SK-N-SH (cell line): Measurements from ENCODE around the gene TMCC2. TPM values are rescaled to one million over a fixed set of nuclear protein-coding genes. Genes with fewer than 3 reads are reported as not detected.
"Not testable (repeated sequence)": the region's sequence is repeated elsewhere in the genome, so short reads cannot be mapped to it uniquely, and the experiment has no call there.

Experiments
- CTCF ChIA-PET: fragments of 300-600, 350-600 bp; formaldehyde crosslinking; extraction: SDS; loops from one replicate; lab custom pipeline; 2021; lab: Yijun Ruan, JAX
- POLR2A ChIA-PET: fragments of 350-600 bp; sonication (Branson Sonifier 250); formaldehyde crosslinking; extraction: SDS; loops from one replicate; lab custom pipeline; 2020; ENCODE audit warnings: antibody characterized with exemption, inconsistent platforms; lab: Yijun Ruan, JAX
- DNase-seq: peaks from one replicate; pipeline ENCODE4 v3.0.0; 2012
- H2AFZ ChIP-seq: fragments of 200-600 bp; sonication (generic); 2 replicates; pipeline ENCODE4 v1.8.1; 2016; ENCODE audit warnings: antibody characterized with exemption, mild to moderate bottlenecking, low read depth
- H3F3A ChIP-seq: fragments of 200-600 bp; sonication (generic); replicated peaks from 2 replicates; pipeline ENCODE3; 2016; ENCODE audit warnings: antibody characterized with exemption, mild to moderate bottlenecking; ENCODE audit not compliant: insufficient read depth
- H3K27ac ChIP-seq, 2 experiments: fragments of 200-500 bp in 1 of 2; fragments of 200-600 bp in 1 of 2; sonication (Bioruptor generic) in 1 of 2; sonication (generic), shearing (Covaris generic) in 1 of 2; 2 replicates each; pipeline versions ENCODE4 v1.5.1 to v1.6.1; 2014 to 2016; ENCODE audit warnings: low read depth in 2 of 2, inconsistent platforms in 1 of 2, low read length in 1 of 2, mild to moderate bottlenecking in 1 of 2, mixed read lengths in 1 of 2
- H3K27me3 ChIP-seq: fragments of 200-600 bp; sonication (generic), shearing (Covaris generic); 2 replicates; pipeline ENCODE4 v1.6.1; 2016; ENCODE audit warnings: mixed run types; ENCODE audit not compliant: insufficient read depth
- H3K36me3 ChIP-seq, 2 experiments: fragments of 200-500 bp in 1 of 2; fragments of 200-600 bp in 1 of 2; sonication (Bioruptor generic) in 1 of 2; sonication (generic) in 1 of 2; replicated peaks in 1 of 2; 2 replicates each; pipeline versions ENCODE3 to v1.5.1; 2014 to 2016; ENCODE audit warnings: low read length in 1 of 2, mild to moderate bottlenecking in 1 of 2; ENCODE audit not compliant: insufficient read depth in 2 of 2, control insufficient read depth in 1 of 2
- H3K4me1 ChIP-seq, 2 experiments: fragments of 200-500 bp in 1 of 2; fragments of 200-600 bp in 1 of 2; sonication (Bioruptor generic) in 1 of 2; sonication (generic), shearing (Covaris generic) in 1 of 2; 2 replicates each; pipeline versions ENCODE4 v1.5.1 to v1.6.1; 2014 to 2016; ENCODE audit warnings: low read depth in 1 of 2, low read length in 1 of 2, mixed run types in 1 of 2; ENCODE audit not compliant: insufficient read depth in 2 of 2, control insufficient read depth in 1 of 2
- H3K4me2 ChIP-seq: fragments of 200-600 bp; sonication (generic), shearing (Covaris generic); 2 replicates; pipeline ENCODE4 v1.6.1; 2017; ENCODE audit warnings: mixed run types
- H3K4me3 ChIP-seq, 2 experiments: fragments of 200-500 bp in 1 of 2; fragments of 200-600 bp in 1 of 2; sonication (Bioruptor generic) in 1 of 2; sonication (generic), shearing (Covaris generic) in 1 of 2; 2 replicates each; pipeline versions ENCODE4 v1.5.1 to v1.8.1; 2014 to 2016; ENCODE audit warnings: low read depth in 2 of 2, inconsistent platforms in 1 of 2, low read length in 1 of 2, mild to moderate bottlenecking in 1 of 2, mixed read lengths in 1 of 2, moderate library complexity in 1 of 2
- H3K79me2 ChIP-seq: fragments of 200-600 bp; sonication (generic); 2 replicates; pipeline ENCODE4 v1.8.1; 2017; ENCODE audit warnings: mild to moderate bottlenecking; ENCODE audit not compliant: insufficient read depth
- H3K9ac ChIP-seq: fragments of 200-600 bp; sonication (generic); 2 replicates; pipeline ENCODE4 v1.6.1; 2017; ENCODE audit warnings: mixed run types
- H3K9me2 ChIP-seq: fragments of 200-600 bp; sonication (generic); 2 replicates; pipeline ENCODE4 v1.6.1; 2017; ENCODE audit warnings: mixed run types
- H3K9me3 ChIP-seq: fragments of 200-600 bp; sonication (generic); 2 replicates; pipeline ENCODE4 v1.6.1; 2017; ENCODE audit warnings: mixed run types, mild to moderate bottlenecking, moderate library complexity
- H4K20me1 ChIP-seq: fragments of 200-600 bp; sonication (generic); 2 replicates; pipeline ENCODE4 v1.6.1; 2017; ENCODE audit warnings: mild to moderate bottlenecking, mixed run types; ENCODE audit not compliant: insufficient read depth
- ELF1 ChIP-seq: IDR thresholded peaks from 2 replicates; pipeline ENCODE4 v1.4.0; 2012
- EP300 ChIP-seq, 2 experiments: IDR thresholded peaks; 2 replicates each; pipeline versions ENCODE4 v1.4.0 to v1.6.1; 2012; ENCODE audit warnings: borderline replicate concordance in 1 of 2, low read depth in 1 of 2, low read length in 1 of 2
- EZH2phosphoT487 ChIP-seq: fragments of 200-600 bp; sonication (generic); IDR thresholded peaks from 2 replicates; pipeline ENCODE4 v1.6.1; 2017; ENCODE audit warnings: low read depth, mixed run types, mild to moderate bottlenecking, antibody characterized with exemption, moderate library complexity, borderline replicate concordance
- FOXJ3 ChIP-seq: sonication (generic); formaldehyde crosslinking; IDR thresholded peaks from 2 replicates; pipeline ENCODE4 v1.5.1; 2020; ENCODE audit warnings: mild to moderate bottlenecking, missing genetic modification reagents
- JUND ChIP-seq: IDR thresholded peaks from 2 replicates; pipeline ENCODE4 v1.4.0; 2012
- RFX5 ChIP-seq: IDR thresholded peaks from 2 replicates; pipeline ENCODE4 v1.6.1; 2012; ENCODE audit warnings: mild to moderate bottlenecking, improper control_type of control experiment, low read length
- RXRA ChIP-seq: IDR thresholded peaks from 2 replicates; pipeline ENCODE4 v1.4.0; 2012; ENCODE audit warnings: low read depth, mild to moderate bottlenecking, borderline replicate concordance
- SIN3A ChIP-seq: IDR thresholded peaks from 2 replicates; pipeline ENCODE4 v1.6.1; 2012; ENCODE audit warnings: low read depth, mild to moderate bottlenecking, low read length, moderate library complexity, borderline replicate concordance
- WGBS: methylation state at CpG from one replicate; pipeline ENCODE4 v1.1.6; 2017; ENCODE audit warnings: low lambda C conversion rate; 5-methylcytosine and 5-hydroxymethylcytosine counted together
- polyA plus RNA-seq, 3 experiments: library from polyadenylated mRNA; depleted of rRNA; stranded (reverse); fragments of >200 nt; gene quantifications; 2 replicates each; pipeline ENCODE4 v1.2.3, GENCODE V29; 2012
- TF ChIP-seq, protein P1 (sequence below): IDR thresholded peaks from 2 replicates; pipeline ENCODE4 v1.6.1; 2012; ENCODE audit warnings: mild to moderate bottlenecking, low read depth, low read length, moderate library complexity
- TF ChIP-seq, protein P2 (sequence below): IDR thresholded peaks from 2 replicates; pipeline ENCODE4; 2012
- TF ChIP-seq, protein P3 (sequence below): IDR thresholded peaks from 2 replicates; pipeline ENCODE4 v1.4.0; 2012; ENCODE audit warnings: low read depth
- TF ChIP-seq, protein P4 (sequence below): fragments of 150-350 bp; IDR thresholded peaks from 2 replicates; pipeline ENCODE4 v1.6.1; 2017; ENCODE audit warnings: antibody characterized with exemption, low read length, low read depth, borderline replicate concordance

Gene TMCC2
- polyA plus RNA-seq, 1 of the 3 experiments (the other 2 are of a cell fraction) = 6.0 TPM

DNA sequence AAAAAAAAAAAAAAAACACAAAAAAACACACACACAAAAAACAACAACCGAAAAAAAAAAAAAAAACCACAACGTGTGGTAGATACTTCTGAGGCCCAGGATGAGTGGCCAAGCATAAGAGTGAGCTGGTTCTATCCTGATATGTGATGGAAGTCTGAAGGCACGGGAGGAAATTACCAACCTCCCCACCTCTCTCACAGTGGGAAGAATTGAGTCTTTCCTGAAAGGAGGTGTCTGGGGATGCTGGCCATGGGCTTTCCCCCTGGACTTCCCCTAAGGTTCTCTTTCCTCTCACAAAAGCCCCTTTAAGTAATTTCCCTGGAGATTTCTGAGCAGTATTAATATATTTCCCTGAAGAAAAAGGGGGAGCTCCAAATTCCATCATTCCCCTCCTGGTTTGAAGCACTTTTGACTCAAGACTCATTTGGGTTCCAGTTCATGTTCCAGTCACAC lies 5.2 kb downstream of the TMCC2 start:
- Histone ChIP-seq H3K36me3 (no peaks in the 10 kb centered on the region), H2AFZ (no peak overlapping the region), H4K20me1 (peaks cover 3% of the 10 kb centered on the region; the same call in 1 of the 2 replicates), H3K9me2 (no peaks in the 10 kb centered on the region), H3K27me3 (no peaks in the 10 kb centered on the region), H3K4me2 (no peak overlapping the region), H3K4me1 (peaks cover 4 to 13% of the 10 kb centered on the region in 2 experiments; a peak in 1 of 4 replicates), H3F3A (peaks cover 4% of the 10 kb centered on the region), H3K4me3 (no peak overlapping the region), H3K9me3 (no peaks in the 10 kb centered on the region), H3K9ac (no peak overlapping the region), H3K79me2 (no peaks in the 10 kb centered on the region), H3K27ac (no peak overlapping the region)
- ChIA-PET POLR2A (no interaction called here), CTCF (interaction anchor here (1.2 kb wide), 1 partner anchor 23 kb away, joined by 7 read pairs; no protein-coding TSS in a partner anchor)
- no peak for DNase-seq
- TF ChIP-seq RFX5 = no peak
- TF ChIP-seq JUND = no peak
- no peak for TF ChIP-seq EP300 (IDR thresholded peaks at IDR 0.05; ENCODE audit: borderline replicate concordance in 1 of 2, low read depth in 1 of 2, low read length in 1 of 2)
- TF ChIP-seq, protein P1, sequence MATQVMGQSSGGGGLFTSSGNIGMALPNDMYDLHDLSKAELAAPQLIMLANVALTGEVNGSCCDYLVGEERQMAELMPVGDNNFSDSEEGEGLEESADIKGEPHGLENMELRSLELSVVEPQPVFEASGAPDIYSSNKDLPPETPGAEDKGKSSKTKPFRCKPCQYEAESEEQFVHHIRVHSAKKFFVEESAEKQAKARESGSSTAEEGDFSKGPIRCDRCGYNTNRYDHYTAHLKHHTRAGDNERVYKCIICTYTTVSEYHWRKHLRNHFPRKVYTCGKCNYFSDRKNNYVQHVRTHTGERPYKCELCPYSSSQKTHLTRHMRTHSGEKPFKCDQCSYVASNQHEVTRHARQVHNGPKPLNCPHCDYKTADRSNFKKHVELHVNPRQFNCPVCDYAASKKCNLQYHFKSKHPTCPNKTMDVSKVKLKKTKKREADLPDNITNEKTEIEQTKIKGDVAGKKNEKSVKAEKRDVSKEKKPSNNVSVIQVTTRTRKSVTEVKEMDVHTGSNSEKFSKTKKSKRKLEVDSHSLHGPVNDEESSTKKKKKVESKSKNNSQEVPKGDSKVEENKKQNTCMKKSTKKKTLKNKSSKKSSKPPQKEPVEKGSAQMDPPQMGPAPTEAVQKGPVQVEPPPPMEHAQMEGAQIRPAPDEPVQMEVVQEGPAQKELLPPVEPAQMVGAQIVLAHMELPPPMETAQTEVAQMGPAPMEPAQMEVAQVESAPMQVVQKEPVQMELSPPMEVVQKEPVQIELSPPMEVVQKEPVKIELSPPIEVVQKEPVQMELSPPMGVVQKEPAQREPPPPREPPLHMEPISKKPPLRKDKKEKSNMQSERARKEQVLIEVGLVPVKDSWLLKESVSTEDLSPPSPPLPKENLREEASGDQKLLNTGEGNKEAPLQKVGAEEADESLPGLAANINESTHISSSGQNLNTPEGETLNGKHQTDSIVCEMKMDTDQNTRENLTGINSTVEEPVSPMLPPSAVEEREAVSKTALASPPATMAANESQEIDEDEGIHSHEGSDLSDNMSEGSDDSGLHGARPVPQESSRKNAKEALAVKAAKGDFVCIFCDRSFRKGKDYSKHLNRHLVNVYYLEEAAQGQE = no peak
- TF ChIP-seq, protein P2, sequence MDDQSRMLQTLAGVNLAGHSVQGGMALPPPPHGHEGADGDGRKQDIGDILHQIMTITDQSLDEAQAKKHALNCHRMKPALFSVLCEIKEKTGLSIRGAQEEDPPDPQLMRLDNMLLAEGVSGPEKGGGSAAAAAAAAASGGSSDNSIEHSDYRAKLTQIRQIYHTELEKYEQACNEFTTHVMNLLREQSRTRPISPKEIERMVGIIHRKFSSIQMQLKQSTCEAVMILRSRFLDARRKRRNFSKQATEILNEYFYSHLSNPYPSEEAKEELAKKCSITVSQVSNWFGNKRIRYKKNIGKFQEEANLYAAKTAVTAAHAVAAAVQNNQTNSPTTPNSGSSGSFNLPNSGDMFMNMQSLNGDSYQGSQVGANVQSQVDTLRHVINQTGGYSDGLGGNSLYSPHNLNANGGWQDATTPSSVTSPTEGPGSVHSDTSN = no peak
- 83% methylated on average over 3 of the region's 3 CpGs for WGBS

DNA sequence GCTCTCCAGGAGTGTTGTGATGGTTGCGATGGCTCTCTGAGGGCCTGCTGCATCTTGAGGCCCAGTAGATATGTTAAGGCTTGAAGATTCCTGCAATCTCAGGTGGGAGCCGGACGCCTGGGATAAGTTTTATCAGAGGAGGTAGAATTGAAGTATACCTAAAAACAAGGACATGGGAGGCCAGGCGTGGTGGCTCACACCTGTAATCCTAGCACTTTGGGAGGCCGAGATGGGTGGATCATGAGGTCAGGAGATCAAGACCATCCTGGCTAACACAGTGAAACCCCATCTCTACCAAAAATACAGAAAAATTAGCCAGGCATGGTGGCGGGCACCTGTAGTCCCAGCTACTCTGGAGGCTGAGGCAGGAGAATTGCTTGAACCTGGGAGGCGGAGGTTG lies 6.2 kb downstream of the TMCC2 start:
- H3K4me2 ChIP-seq, H3K36me3 ChIP-seq, H3K27me3 ChIP-seq, H3K79me2 ChIP-seq, H3K9me3 ChIP-seq, H4K20me1 ChIP-seq, H3K9me2 ChIP-seq, H3K9ac ChIP-seq, H2AFZ ChIP-seq, POLR2A ChIA-PET, H3K27ac ChIP-seq, DNase-seq, H3F3A ChIP-seq, H3K4me1 ChIP-seq, H3K4me3 ChIP-seq: not testable (repeated sequence)
- WGBS = 94% methylated on average over 7 of the region's 7 CpGs
- CTCF ChIA-PET = interaction anchor here (1.5 to 3.1 kb wide), 3 partner anchors 22 to 245 kb away, joined by 3 to 10 read pairs (median 7); no protein-coding TSS in a partner anchor

DNA sequence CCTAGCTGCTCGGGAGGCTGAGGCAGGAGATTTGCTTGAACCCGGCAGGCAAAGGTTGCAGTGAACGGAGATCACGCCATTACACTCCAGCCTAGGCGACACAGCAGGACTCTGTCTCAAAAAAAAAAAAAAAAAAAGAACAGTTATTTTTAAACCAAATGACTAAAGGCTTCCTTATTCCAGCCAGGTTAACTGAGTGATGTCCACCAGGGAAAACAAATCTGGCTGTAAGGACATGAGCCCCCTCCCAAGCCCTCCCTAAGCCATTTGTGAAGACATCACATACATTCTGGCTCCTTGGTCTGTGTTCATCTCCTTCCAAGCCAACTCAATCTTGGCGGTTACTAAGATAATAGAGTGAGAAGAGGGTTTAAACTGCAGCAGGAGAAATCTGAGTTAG lies 8.2 kb downstream of the TMCC2 start:
- H3K9ac ChIP-seq = no peak overlapping the region
- H3K9me3 ChIP-seq = no peaks in the 10 kb centered on the region
- H3K9me2 ChIP-seq = no peaks in the 10 kb centered on the region
- H3K36me3 ChIP-seq = no peaks in the 10 kb centered on the region
- no peaks in the 10 kb centered on the region for H3K79me2 ChIP-seq
- no peak overlapping the region for H3K4me3 ChIP-seq
- DNase-seq = no peak
- H3K4me1 ChIP-seq = peaks cover 0 to 2% of the 10 kb centered on the region in 2 experiments; a peak in 1 of 4 replicates
- WGBS = 97% methylated on average over 6 of the region's 6 CpGs
- H3K27me3 ChIP-seq = no peaks in the 10 kb centered on the region
- H4K20me1 ChIP-seq = no peaks in the 10 kb centered on the region
- H2AFZ ChIP-seq = no peak overlapping the region
- ChIA-PET CTCF (interaction anchor here (0.6 to 3.1 kb wide), 4 partner anchors 94 to 1054 kb away, joined by 3 to 7 read pairs (median 4); no protein-coding TSS in a partner anchor), POLR2A (no interaction called here)
- TF ChIP-seq ELF1 (no peak), SIN3A (no peak), EZH2phosphoT487 (no peak), RXRA (no peak), JUND (no peak), FOXJ3 (CRISPR knock-in tag) (no peak)
- TF ChIP-seq, protein P3, sequence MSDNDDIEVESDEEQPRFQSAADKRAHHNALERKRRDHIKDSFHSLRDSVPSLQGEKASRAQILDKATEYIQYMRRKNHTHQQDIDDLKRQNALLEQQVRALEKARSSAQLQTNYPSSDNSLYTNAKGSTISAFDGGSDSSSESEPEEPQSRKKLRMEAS = no peak
- TF ChIP-seq, protein P4, sequence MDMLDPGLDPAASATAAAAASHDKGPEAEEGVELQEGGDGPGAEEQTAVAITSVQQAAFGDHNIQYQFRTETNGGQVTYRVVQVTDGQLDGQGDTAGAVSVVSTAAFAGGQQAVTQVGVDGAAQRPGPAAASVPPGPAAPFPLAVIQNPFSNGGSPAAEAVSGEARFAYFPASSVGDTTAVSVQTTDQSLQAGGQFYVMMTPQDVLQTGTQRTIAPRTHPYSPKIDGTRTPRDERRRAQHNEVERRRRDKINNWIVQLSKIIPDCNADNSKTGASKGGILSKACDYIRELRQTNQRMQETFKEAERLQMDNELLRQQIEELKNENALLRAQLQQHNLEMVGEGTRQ = no peak
- TF ChIP-seq, protein P2 = no peak
- no peaks in the 10 kb centered on the region for H3F3A ChIP-seq
- no peak overlapping the region for H3K4me2 ChIP-seq
- H3K27ac ChIP-seq = no peak overlapping the region
